ENCODE data around the gene PDE3B. TPM values are rescaled to one million over a fixed set of nuclear protein-coding genes. Genes with fewer than 3 reads are reported as not detected.

PDE3B gene
- total and polyA plus RNA-seq, 2 of the 8 experiments (the other 6 are each of a cell fraction or from before 2014, with no cell fraction given): 2.7 to 10.9 TPM

DNA sequence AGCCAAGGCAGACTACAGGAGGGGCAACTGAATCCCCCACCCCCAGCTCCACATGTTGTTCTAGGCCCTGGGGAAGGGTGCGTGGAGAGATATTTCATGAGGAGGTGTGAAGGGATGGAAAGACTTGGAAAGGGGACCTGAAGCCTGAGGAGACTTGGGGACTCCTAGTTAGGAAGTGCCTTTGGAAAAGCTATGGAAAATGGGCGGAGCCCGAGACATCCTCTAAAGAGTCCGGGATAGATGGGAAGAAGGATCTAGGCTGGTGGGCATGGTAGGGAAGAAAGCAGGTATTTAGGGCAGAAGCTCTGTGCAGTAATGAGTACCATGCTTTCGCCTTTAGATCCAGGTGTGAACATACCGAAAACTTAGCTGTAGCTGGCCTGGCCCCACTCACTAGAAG, 263.4 kb downstream of the PDE3B start (continued):
- TF ChIP-seq, protein P1, sequence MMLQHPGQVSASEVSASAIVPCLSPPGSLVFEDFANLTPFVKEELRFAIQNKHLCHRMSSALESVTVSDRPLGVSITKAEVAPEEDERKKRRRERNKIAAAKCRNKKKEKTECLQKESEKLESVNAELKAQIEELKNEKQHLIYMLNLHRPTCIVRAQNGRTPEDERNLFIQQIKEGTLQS (IDR thresholded peaks at IDR 0.05; ENCODE audit: insufficient read depth, low read depth, low read length): no peak
- TF ChIP-seq SRF (IDR thresholded peaks at IDR 0.05; ENCODE audit: low read depth, low read length) (no peak), NANOG (IDR thresholded peaks at IDR 0.05; ENCODE audit: insufficient read depth, low read depth, low read length, poor library complexity, severe bottlenecking) (no peak), YY1 (IDR thresholded peaks at IDR 0.05; ENCODE audit: low read depth, low read length) (no peak)

Data from H1 (cell line).